A549 (cell line): ENCODE measurements around the gene PARD6A. TPM values are rescaled to one million over a fixed set of nuclear protein-coding genes. Genes with fewer than 3 reads are reported as not detected.

Experiments
- ATAC-seq, 2 experiments: fragments of 200-7000 bp in 1 of 2; fragments of >200 bp in 1 of 2; cut with Nextera tagmentation in 1 of 2; cut with Tn5 transposase in 1 of 2; 3 replicates each; pipeline versions ENCODE4 v1.8.0 to v1.9.1; 2018 to 2020; ENCODE audit warnings: mild to moderate bottlenecking in 1 of 2, moderate library complexity in 1 of 2
- CTCF ChIA-PET: fragments of 300-600 bp; sonication (Branson Sonifier 250); formaldehyde crosslinking; extraction: SDS; loops from one replicate; lab custom pipeline; 2021; ENCODE audit warnings: antibody characterized with exemption, inconsistent platforms; lab: Yijun Ruan, JAX
- POLR2A ChIA-PET: fragments of 350-600 bp; formaldehyde crosslinking; extraction: SDS; loops from one replicate; lab custom pipeline; 2021; ENCODE audit warnings: antibody characterized with exemption, inconsistent platforms; lab: Yijun Ruan, JAX
- DNase-seq, 2 experiments: peaks; one replicate each; pipeline versions ENCODE4 v3.0.0 to v3.0.0-alpha.2; 2011 to 2016; ENCODE audit warnings: low read depth in 1 of 2, low spot score in 1 of 2
- FAIRE-seq: peaks from 2 replicates; lab custom pipeline; 2011; peaks lifted over from hg19 to GRCh38; lab: Jason Lieb, UNC
- H3K27ac ChIP-seq, 2 experiments: fragments of >200 bp; sonication (Bioruptor Twin); formaldehyde crosslinking; 3 replicates each; pipeline ENCODE4 v1.5.1; 2016 to 2017
- H3K4me1 ChIP-seq: fragments of >200 bp; sonication (Bioruptor Twin); formaldehyde crosslinking; 3 replicates; pipeline ENCODE4 v1.6.1; 2016
- H3K4me2 ChIP-seq: fragments of >200 bp; sonication (Bioruptor Twin); formaldehyde crosslinking; 3 replicates; pipeline ENCODE4 v1.6.1; 2016
- H3K4me3 ChIP-seq: fragments of >200 bp; sonication (Bioruptor Twin); formaldehyde crosslinking; 3 replicates; pipeline ENCODE4 v1.5.1; 2016
- H3K9me3 ChIP-seq: fragments of >200 bp; sonication (Bioruptor Twin); formaldehyde crosslinking; 3 replicates; pipeline ENCODE4 v1.6.1; 2016
- CHD4 ChIP-seq: fragments of 200-600 bp; sonication (generic); IDR thresholded peaks from 2 replicates; pipeline ENCODE4 v1.6.1; 2016; ENCODE audit warnings: antibody characterized with exemption, mild to moderate bottlenecking, borderline replicate concordance
- ESRRA ChIP-seq: fragments of 150-350 bp; IDR thresholded peaks from 2 replicates; pipeline ENCODE4 v1.6.1; 2014; ENCODE audit warnings: mild to moderate bottlenecking, low read length, borderline replicate concordance
- FOSB ChIP-seq: fragments of 250-450 bp; sonication (Bioruptor Pico); IDR thresholded peaks from 2 replicates; pipeline ENCODE4 v1.5.0; 2020; ENCODE audit warnings: mild to moderate bottlenecking, moderate library complexity
- GATA3 ChIP-seq: IDR thresholded peaks from 2 replicates; pipeline ENCODE4 v1.6.1; 2012; ENCODE audit warnings: borderline replicate concordance
- HEYL ChIP-seq: fragments of 250-450 bp; sonication (Bioruptor Pico); IDR thresholded peaks from 2 replicates; pipeline ENCODE4 v1.8.0; 2021; ENCODE audit warnings: mild to moderate bottlenecking, moderate library complexity
- HOXB13 ChIP-seq: fragments of 250-450 bp; sonication (Bioruptor Pico); IDR thresholded peaks from 2 replicates; pipeline ENCODE4 v1.5.0; 2020; ENCODE audit warnings: low read depth, mild to moderate bottlenecking, moderate library complexity
- HOXB5 ChIP-seq: fragments of 250-450 bp; sonication (Bioruptor Pico); IDR thresholded peaks from 2 replicates; pipeline ENCODE4 v1.5.0; 2020; ENCODE audit warnings: mild to moderate bottlenecking, moderate library complexity
- JUN ChIP-seq, 2 experiments: fragments of >200 bp; sonication (Bioruptor Twin); formaldehyde crosslinking; IDR thresholded peaks; 2 replicates in 1 of 2; 3 replicates in 1 of 2; pipeline ENCODE4 v1.6.1; 2016 to 2017
- MAZ ChIP-seq: fragments of 150-350 bp; IDR thresholded peaks from 2 replicates; pipeline ENCODE4 v1.6.1; 2014; ENCODE audit warnings: antibody characterized with exemption, low read depth, low read length, borderline replicate concordance
- MYC ChIP-seq: IDR thresholded peaks from 2 replicates; pipeline ENCODE4 v1.6.1; 2012; ENCODE audit warnings: mild to moderate bottlenecking, inconsistent platforms, low read length, improper control_type of control experiment, borderline replicate concordance
- NPAS2 ChIP-seq: fragments of 250-450 bp; sonication (Bioruptor Pico); IDR thresholded peaks from 2 replicates; pipeline ENCODE4 v1.8.0; 2022; ENCODE audit warnings: mild to moderate bottlenecking, moderate library complexity, borderline replicate concordance
- NR3C1 ChIP-seq: fragments of >200 bp; sonication (Bioruptor Twin); formaldehyde crosslinking; IDR thresholded peaks from 3 replicates; pipeline ENCODE4 v1.6.1; 2017
- POLR2AphosphoS2 ChIP-seq: conservative IDR thresholded peaks from 2 replicates; pipeline ENCODE4 v1.6.1; 2012; ENCODE audit warnings: low read length, improper control_type of control experiment, inconsistent platforms
- RCOR1 ChIP-seq: fragments of 150-350 bp; IDR thresholded peaks from 2 replicates; pipeline ENCODE4 v1.6.1; 2014; ENCODE audit warnings: antibody characterized with exemption, low read length, low read depth
- RNF2 ChIP-seq: fragments of 200-600 bp; sonication (generic); IDR thresholded peaks from 2 replicates; pipeline ENCODE4 v1.6.1; 2016; ENCODE audit warnings: low read depth, mild to moderate bottlenecking, antibody characterized with exemption, moderate library complexity, borderline replicate concordance
- SMC3 ChIP-seq: fragments of >200 bp; sonication (Bioruptor Twin); formaldehyde crosslinking; IDR thresholded peaks from 3 replicates; pipeline ENCODE4 v1.6.1; 2018; ENCODE audit warnings: inconsistent platforms
- SREBF2 ChIP-seq: fragments of 450-650 bp; IDR thresholded peaks from 2 replicates; pipeline ENCODE4 v1.6.1; 2014; ENCODE audit warnings: mild to moderate bottlenecking, moderate library complexity
- TFCP2L1 ChIP-seq: fragments of 250-450 bp; sonication (Bioruptor Pico); IDR thresholded peaks from 2 replicates; pipeline ENCODE4 v1.5.0; 2021; ENCODE audit warnings: mild to moderate bottlenecking
- TP53 ChIP-seq: fragments of 250-450 bp; sonication (Bioruptor Pico); IDR thresholded peaks from 2 replicates; pipeline ENCODE4 v1.5.0; 2021; ENCODE audit warnings: mild to moderate bottlenecking, moderate library complexity
- WGBS: methylation state at CpG from one replicate; pipeline ENCODE4 v1.1.6; 2017; ENCODE audit errors: missing lambda C conversion rate; 5-methylcytosine and 5-hydroxymethylcytosine counted together
- polyA plus RNA-seq, 4 experiments: library from polyadenylated mRNA; depleted of rRNA in 3 of 4; stranded (reverse); fragments of >200 nt; fragmentation: RNase III in 1 of 4; extraction: RNeasy Plus Mini Kit Qiagen cat#74134 plus additional on column Dnase treatment in 1 of 4; gene quantifications; 2 replicates in 3 of 4; 3 replicates in 1 of 4; pipeline ENCODE4 v1.2.3, GENCODE V29; 2011 to 2017
- TF ChIP-seq, protein P1 (sequence below): IDR thresholded peaks from 2 replicates; pipeline ENCODE4 v1.6.1; 2012
- TF ChIP-seq, protein P2 (sequence below): fragments of 200-600 bp; sonication (generic); IDR thresholded peaks from 2 replicates; pipeline ENCODE4 v1.6.1; 2016; ENCODE audit warnings: antibody characterized with exemption, mild to moderate bottlenecking, moderate library complexity
- TF ChIP-seq, protein P3 (sequence below): IDR thresholded peaks from 2 replicates; pipeline ENCODE4 v1.6.1; 2012
- TF ChIP-seq, protein P4 (sequence below): fragments of 450-650 bp; IDR thresholded peaks from 2 replicates; pipeline ENCODE4 v1.6.1; 2014; ENCODE audit warnings: antibody characterized with exemption
- TF ChIP-seq, protein P5 (sequence below): fragments of 250-450 bp; sonication (Bioruptor Pico); IDR thresholded peaks from 2 replicates; pipeline ENCODE4 v1.5.0; 2020; ENCODE audit warnings: low read depth, mild to moderate bottlenecking, moderate library complexity
- TF ChIP-seq, protein P6 (sequence below): fragments of 150-350 bp; IDR thresholded peaks from 2 replicates; pipeline ENCODE4 v1.6.1; 2014; ENCODE audit warnings: low read depth, mild to moderate bottlenecking, low read length

Gene PARD6A
- polyA plus RNA-seq, 2 of the 4 experiments (the other 2 are of a cell fraction), result 1.4 to 1.7 TPM

DNA sequence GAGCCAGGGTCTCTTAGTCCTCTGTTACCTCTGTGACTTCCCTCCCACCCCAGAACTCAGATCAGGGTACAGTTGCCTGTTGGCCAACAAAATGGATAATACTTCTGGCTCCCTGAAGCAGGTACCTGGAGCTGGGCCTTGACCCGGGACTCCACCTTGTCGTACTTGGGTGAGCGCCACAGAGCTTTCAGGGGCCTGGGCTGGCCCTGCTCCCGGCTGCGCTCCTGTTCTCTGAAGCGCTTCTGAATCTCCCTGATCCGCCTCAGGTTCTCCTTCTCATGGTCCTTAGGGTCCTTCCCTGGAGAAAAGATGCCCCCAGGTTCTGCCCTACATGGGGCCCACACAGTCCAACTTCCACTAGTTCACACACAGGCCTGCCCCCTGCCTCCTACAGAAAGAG, 4.1 kb downstream of the PARD6A start:
- H3K4me3 ChIP-seq, result no peak overlapping the region
- TF ChIP-seq SMC3 (no peak), NR3C1 (no peak), MYC (no peak)
- H3K9me3 ChIP-seq, result no peaks in the 10 kb centered on the region
- no peak for ATAC-seq
- H3K4me1 ChIP-seq, result peaks cover 17% of the 10 kb centered on the region
- CTCF ChIA-PET, result interaction anchor here (0.8 to 16.7 kb wide), 12 partner anchors 8 to 238 kb away, joined by 3 to 174 read pairs (median 4); partner anchors contain the start of gene CTCF
- no peak for DNase-seq
- H3K4me2 ChIP-seq, result no peak overlapping the region
- no peak for FAIRE-seq
- POLR2A ChIA-PET, result no interaction called here
- 86% methylated on average over 7 of the region's 7 CpGs for WGBS
- H3K27ac ChIP-seq, result no peak overlapping the region

DNA sequence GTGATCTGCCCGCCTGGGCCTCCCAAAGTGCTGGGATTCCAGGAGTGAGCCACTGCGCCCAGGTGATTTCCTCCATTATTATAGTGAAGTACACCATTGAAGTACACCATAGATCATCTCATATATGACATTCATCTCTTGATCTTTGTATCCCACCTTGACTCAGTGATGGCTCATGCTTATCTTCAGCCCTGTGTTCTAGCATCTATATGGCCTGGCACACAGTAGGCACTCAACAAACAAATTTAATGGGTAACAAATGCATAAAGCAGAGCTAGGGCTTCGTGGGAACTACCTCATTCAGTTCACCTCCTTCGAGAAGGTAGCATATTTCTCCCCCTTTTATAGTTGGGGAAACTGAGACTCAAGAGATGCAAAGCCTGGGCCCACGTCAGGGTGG, 4.8 kb downstream of the PARD6A start:
- ATAC-seq (no peak), DNase-seq (no peak), FAIRE-seq (no peak)
- Histone ChIP-seq H3K4me3 (peak overlapping the region; percentile 84), H3K27ac (peak overlapping the region; percentile 74 to 86; a peak in 5 of 6 replicates), H3K9me3 (no peaks in the 10 kb centered on the region), H3K4me2 (peak overlapping the region; percentile 89), H3K4me1 (peaks cover 17% of the 10 kb centered on the region)
- ChIA-PET POLR2A (no interaction called here), CTCF (interaction anchor here (1.0 to 16.7 kb wide), 9 partner anchors 18 to 263 kb away, joined by 3 to 174 read pairs (median 3); partner anchors contain the start of gene CTCF)
- 78% methylated on average over 5 of the region's 5 CpGs for WGBS
- TF ChIP-seq, protein P1, sequence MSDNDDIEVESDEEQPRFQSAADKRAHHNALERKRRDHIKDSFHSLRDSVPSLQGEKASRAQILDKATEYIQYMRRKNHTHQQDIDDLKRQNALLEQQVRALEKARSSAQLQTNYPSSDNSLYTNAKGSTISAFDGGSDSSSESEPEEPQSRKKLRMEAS, result 0 out of 2 replicates have a peak, but pooled peaks have one; percentile 6
- TF ChIP-seq, protein P2, sequence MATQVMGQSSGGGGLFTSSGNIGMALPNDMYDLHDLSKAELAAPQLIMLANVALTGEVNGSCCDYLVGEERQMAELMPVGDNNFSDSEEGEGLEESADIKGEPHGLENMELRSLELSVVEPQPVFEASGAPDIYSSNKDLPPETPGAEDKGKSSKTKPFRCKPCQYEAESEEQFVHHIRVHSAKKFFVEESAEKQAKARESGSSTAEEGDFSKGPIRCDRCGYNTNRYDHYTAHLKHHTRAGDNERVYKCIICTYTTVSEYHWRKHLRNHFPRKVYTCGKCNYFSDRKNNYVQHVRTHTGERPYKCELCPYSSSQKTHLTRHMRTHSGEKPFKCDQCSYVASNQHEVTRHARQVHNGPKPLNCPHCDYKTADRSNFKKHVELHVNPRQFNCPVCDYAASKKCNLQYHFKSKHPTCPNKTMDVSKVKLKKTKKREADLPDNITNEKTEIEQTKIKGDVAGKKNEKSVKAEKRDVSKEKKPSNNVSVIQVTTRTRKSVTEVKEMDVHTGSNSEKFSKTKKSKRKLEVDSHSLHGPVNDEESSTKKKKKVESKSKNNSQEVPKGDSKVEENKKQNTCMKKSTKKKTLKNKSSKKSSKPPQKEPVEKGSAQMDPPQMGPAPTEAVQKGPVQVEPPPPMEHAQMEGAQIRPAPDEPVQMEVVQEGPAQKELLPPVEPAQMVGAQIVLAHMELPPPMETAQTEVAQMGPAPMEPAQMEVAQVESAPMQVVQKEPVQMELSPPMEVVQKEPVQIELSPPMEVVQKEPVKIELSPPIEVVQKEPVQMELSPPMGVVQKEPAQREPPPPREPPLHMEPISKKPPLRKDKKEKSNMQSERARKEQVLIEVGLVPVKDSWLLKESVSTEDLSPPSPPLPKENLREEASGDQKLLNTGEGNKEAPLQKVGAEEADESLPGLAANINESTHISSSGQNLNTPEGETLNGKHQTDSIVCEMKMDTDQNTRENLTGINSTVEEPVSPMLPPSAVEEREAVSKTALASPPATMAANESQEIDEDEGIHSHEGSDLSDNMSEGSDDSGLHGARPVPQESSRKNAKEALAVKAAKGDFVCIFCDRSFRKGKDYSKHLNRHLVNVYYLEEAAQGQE, result no peak
- TF ChIP-seq, all 56 proteins: peak for 1

DNA sequence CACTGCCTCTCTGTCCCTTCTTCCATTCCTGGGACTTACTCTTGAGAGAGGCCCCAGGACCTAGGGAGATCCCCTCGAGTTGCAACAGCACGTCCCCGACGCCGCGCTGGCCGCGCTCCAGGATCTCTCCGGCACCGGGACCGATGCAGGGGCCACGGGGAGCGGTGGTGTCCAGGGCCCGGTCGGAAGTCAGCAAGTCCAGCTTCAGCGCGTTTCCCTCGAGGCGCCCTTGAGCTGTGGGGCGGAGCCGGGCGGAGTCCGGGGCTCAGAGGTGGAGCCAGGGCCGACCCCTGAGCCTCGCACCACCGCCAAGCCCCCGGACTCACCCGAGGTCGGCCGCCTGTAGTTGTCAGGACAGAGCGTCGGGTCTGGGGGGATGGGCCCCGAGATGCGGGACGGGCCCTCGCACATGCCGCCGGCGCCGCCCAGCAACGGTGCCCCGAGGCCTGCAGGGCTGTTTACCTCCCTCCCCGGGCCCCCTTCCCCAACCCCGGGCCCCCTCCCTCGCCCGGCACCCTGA, 5.3 kb downstream of the PARD6A start:
- H3K27ac ChIP-seq, result peak overlapping the region; percentile 74 to 86
- ATAC-seq (peak in 1 of 2 experiments; percentile 8; a peak in 3 of 6 replicates), FAIRE-seq (no peak), DNase-seq (no peak)
- H3K4me2 ChIP-seq, result peak overlapping the region; percentile 89
- peaks cover 17% of the 10 kb centered on the region for H3K4me1 ChIP-seq
- H3K4me3 ChIP-seq, result peak overlapping the region; percentile 84
- ChIA-PET CTCF (interaction anchor here (1.0 to 16.7 kb wide), 9 partner anchors 20 to 262 kb away, joined by 3 to 174 read pairs (median 5); partner anchors contain the start of gene CTCF), POLR2A (no interaction called here)
- TF ChIP-seq CHD4, result no peak
- TF ChIP-seq MAZ, result no peak
- TF ChIP-seq SREBF2, result no peak
- TF ChIP-seq, protein P3, sequence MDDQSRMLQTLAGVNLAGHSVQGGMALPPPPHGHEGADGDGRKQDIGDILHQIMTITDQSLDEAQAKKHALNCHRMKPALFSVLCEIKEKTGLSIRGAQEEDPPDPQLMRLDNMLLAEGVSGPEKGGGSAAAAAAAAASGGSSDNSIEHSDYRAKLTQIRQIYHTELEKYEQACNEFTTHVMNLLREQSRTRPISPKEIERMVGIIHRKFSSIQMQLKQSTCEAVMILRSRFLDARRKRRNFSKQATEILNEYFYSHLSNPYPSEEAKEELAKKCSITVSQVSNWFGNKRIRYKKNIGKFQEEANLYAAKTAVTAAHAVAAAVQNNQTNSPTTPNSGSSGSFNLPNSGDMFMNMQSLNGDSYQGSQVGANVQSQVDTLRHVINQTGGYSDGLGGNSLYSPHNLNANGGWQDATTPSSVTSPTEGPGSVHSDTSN, result no peak
- no peak for TF ChIP-seq ESRRA
- TF ChIP-seq HEYL (CRISPR knock-in tag), result no peak
- no peak for TF ChIP-seq NPAS2 (CRISPR knock-in tag)
- TF ChIP-seq TP53, result no peak
- no peak for TF ChIP-seq RCOR1
- TF ChIP-seq HOXB13, result no peak
- TF ChIP-seq POLR2AphosphoS2, result no peak
- TF ChIP-seq GATA3, result no peak
- TF ChIP-seq, protein P4, sequence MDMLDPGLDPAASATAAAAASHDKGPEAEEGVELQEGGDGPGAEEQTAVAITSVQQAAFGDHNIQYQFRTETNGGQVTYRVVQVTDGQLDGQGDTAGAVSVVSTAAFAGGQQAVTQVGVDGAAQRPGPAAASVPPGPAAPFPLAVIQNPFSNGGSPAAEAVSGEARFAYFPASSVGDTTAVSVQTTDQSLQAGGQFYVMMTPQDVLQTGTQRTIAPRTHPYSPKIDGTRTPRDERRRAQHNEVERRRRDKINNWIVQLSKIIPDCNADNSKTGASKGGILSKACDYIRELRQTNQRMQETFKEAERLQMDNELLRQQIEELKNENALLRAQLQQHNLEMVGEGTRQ, result no peak
- no peak for TF ChIP-seq FOSB (CRISPR knock-in tag)
- TF ChIP-seq, protein P5, sequence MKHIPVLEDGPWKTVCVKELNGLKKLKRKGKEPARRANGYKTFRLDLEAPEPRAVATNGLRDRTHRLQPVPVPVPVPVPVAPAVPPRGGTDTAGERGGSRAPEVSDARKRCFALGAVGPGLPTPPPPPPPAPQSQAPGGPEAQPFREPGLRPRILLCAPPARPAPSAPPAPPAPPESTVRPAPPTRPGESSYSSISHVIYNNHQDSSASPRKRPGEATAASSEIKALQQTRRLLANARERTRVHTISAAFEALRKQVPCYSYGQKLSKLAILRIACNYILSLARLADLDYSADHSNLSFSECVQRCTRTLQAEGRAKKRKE, result no peak
- TF ChIP-seq HOXB5 (CRISPR knock-in tag), result no peak
- no peak for TF ChIP-seq RNF2
- TF ChIP-seq, protein P6, sequence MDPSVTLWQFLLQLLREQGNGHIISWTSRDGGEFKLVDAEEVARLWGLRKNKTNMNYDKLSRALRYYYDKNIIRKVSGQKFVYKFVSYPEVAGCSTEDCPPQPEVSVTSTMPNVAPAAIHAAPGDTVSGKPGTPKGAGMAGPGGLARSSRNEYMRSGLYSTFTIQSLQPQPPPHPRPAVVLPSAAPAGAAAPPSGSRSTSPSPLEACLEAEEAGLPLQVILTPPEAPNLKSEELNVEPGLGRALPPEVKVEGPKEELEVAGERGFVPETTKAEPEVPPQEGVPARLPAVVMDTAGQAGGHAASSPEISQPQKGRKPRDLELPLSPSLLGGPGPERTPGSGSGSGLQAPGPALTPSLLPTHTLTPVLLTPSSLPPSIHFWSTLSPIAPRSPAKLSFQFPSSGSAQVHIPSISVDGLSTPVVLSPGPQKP, result no peak
- no peak for TF ChIP-seq TFCP2L1 (CRISPR knock-in tag)
- no peak for TF ChIP-seq JUN (IDR thresholded peaks at IDR 0.05)
- no peaks in the 10 kb centered on the region for H3K9me3 ChIP-seq
- 30% methylated on average over 29 of the region's 46 CpGs for WGBS
